ENCODE data around the gene KLHL29. TPM values are rescaled to one million over a fixed set of nuclear protein-coding genes. Genes with fewer than 3 reads are reported as not detected.

KLHL29 gene
- total RNA-seq, 1 donor from 2014 or later = 15.1 TPM

GRCh38 chr2:23528171-23528570 lies 143.2 kb downstream of the KLHL29 start:
- no peak overlapping the region for H3K4me3 ChIP-seq

GRCh38 chr2:23528690-23529089 lies 143.7 kb downstream of the KLHL29 start:
- ATAC-seq (no peak), DNase-seq (no peak)
- H3K9me3 ChIP-seq = no peaks in the 10 kb centered on the region
- no peak for TF ChIP-seq CTCF (IDR thresholded peaks at IDR 0.05)
- no peak overlapping the region for H3K4me3 ChIP-seq
- no peaks in the 10 kb centered on the region for H3K27me3 ChIP-seq
- H3K4me1 ChIP-seq = peaks cover 15% of the 10 kb centered on the region
- intact Hi-C loops (cut with DNase I) = no loop called here
- no peaks in the 10 kb centered on the region for H3K36me3 ChIP-seq
- H3K27ac ChIP-seq = no peak overlapping the region

More at GRCh38 chr2:23528171-23528570, 143.2 kb downstream of the KLHL29 start:
- Histone ChIP-seq H3K27ac (no peak overlapping the region), H3K4me1 (peaks cover 20% of the 10 kb centered on the region), H3K9me3 (no peaks in the 10 kb centered on the region), H3K36me3 (no peaks in the 10 kb centered on the region), H3K27me3 (no peaks in the 10 kb centered on the region)
- no peak for DNase-seq
- intact Hi-C loops (cut with DNase I) = no loop called here
- TF ChIP-seq CTCF (IDR thresholded peaks at IDR 0.05) = no peak
- no peak for ATAC-seq

GRCh38 chr2:23529659-23530058 lies 144.7 kb downstream of the KLHL29 start:
- Histone ChIP-seq H3K36me3 (no peaks in the 10 kb centered on the region), H3K27ac (no peak overlapping the region), H3K9me3 (no peaks in the 10 kb centered on the region), H3K4me3 (no peak overlapping the region), H3K4me1 (peaks cover 5% of the 10 kb centered on the region), H3K27me3 (no peaks in the 10 kb centered on the region)
- intact Hi-C loops (cut with DNase I) = no loop called here
- no peak for TF ChIP-seq CTCF (IDR thresholded peaks at IDR 0.05)
- no peak for ATAC-seq
- DNase-seq = no peak

- H3K4me1 ChIP-seq = no peaks in the 10 kb centered on the region
- no peaks in the 10 kb centered on the region for H3K27me3 ChIP-seq
- H3K36me3 ChIP-seq = no peaks in the 10 kb centered on the region
- intact Hi-C loops (cut with DNase I) = no loop called here
- no peak for TF ChIP-seq CTCF (IDR thresholded peaks at IDR 0.05)
- H3K9me3 ChIP-seq = no peaks in the 10 kb centered on the region
- DNase-seq (no peak), ATAC-seq (no peak)
- H3K27ac ChIP-seq = no peak overlapping the region
- no peak overlapping the region for H3K4me3 ChIP-seq
Observed at GRCh38 chr2:23530206-23530908, 145.4 kb downstream of the KLHL29 start.

- Histone ChIP-seq H3K9me3 (no peaks in the 10 kb centered on the region), H3K36me3 (no peaks in the 10 kb centered on the region), H3K4me1 (no peaks in the 10 kb centered on the region), H3K27ac (no peak overlapping the region), H3K27me3 (no peaks in the 10 kb centered on the region), H3K4me3 (no peak overlapping the region)
- intact Hi-C loops (cut with DNase I) = no loop called here
- DNase-seq (no peak), ATAC-seq (no peak)
- TF ChIP-seq CTCF (IDR thresholded peaks at IDR 0.05) = no peak
Observed at GRCh38 chr2:23530909-23531276, 145.9 kb downstream of the KLHL29 start.

GRCh38 chr2:23531280-23531679 lies 146.3 kb downstream of the KLHL29 start:
- TF ChIP-seq CTCF (IDR thresholded peaks at IDR 0.05) = no peak
- Histone ChIP-seq H3K27me3 (no peaks in the 10 kb centered on the region), H3K4me3 (no peak overlapping the region), H3K4me1 (no peaks in the 10 kb centered on the region), H3K36me3 (no peaks in the 10 kb centered on the region), H3K9me3 (no peaks in the 10 kb centered on the region), H3K27ac (no peak overlapping the region)
- ATAC-seq (no peak), DNase-seq (no peak)
- intact Hi-C loops (cut with DNase I) = no loop called here

All from upper lobe of right lung (tissue), 1 donor.